ENCODE data around the gene MAP3K13. TPM values are rescaled to one million over a fixed set of nuclear protein-coding genes. Genes with fewer than 3 reads are reported as not detected.

Gene MAP3K13
- total RNA-seq, 8 experiments from 2014 or later = 8.5 to 41.1 (median 14.4) TPM

- in situ Hi-C loops (cut with MboI; ENCODE audit: low pct_unique_long_range_greater_than_20kb in 2 of 9, low sequenced_read_pairs in 9 of 9, unreplicated experiment in 9 of 9) = no loop called here
- WGBS, 10 experiments = 80 to 95% (median 84%) methylated on average over 1 to 3 of the region's 3 CpGs; no CpG with 5 or more reads in 2 of the 10 experiments
- Histone ChIP-seq H3K4me3 (no peak overlapping the region), H3K4me1 (replicated peaks in 1 of 2) (no peaks in the 10 kb centered on the region), H3K27ac (no peak overlapping the region)
- ATAC-seq (replicated peaks in 6 of 8) = no peak
These were observed 32.3 kb upstream of the MAP3K13 start for GRCh38 chr3:185330644-185331043.

DNA sequence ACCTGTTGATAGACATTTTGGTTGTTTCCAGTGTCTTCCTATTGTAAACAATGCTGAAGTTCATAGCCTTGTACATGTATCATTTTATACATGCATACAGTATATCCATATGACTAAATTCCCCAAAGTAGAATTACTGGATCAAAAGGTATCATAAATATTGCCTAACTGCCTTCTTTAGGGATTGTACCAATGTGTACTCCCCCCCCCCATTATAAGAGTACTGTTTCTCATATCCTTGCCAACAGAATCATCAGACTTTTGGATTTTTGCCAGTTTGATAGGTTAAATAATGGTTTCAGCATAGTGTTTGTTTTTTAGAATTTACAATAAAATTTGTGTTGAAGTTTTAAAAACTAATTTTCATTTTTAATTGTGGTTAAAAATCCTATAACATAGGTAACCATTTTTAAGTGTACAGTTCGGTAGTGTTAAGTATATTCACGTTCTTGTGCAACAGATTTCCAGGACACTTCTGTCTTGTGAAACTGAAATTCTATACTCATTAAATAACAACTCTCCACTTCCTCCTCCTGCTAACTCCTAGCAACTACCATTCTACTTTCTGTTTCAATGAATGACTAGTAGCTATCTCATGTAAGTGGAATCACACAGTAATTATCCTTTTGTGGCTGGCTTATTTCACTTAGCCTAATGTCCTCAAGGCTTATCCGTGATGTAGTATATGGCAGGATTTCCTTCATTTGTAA is 30.8 kb upstream of the MAP3K13 start:
- Histone ChIP-seq H3K4me3 (no peak overlapping the region), H3K27ac (no peak overlapping the region), H3K4me1 (replicated peaks in 1 of 2) (no peaks in the 10 kb centered on the region)
- ATAC-seq (replicated peaks in 6 of 8) = peak in 2 of 8 experiments; percentile 20 to 61
- in situ Hi-C loops (cut with MboI; ENCODE audit: low pct_unique_long_range_greater_than_20kb in 2 of 9, low sequenced_read_pairs in 9 of 9, unreplicated experiment in 9 of 9) = no loop called here
- 67 to 100% (median 92%) methylated on average over 1 to 3 of the region's 3 CpGs; no CpG with 5 or more reads in 1 of the 10 experiments for WGBS, 10 experiments

GRCh38 chr3:185335799-185336198 is 27.1 kb upstream of the MAP3K13 start:
- in situ Hi-C loops (cut with MboI; ENCODE audit: low pct_unique_long_range_greater_than_20kb in 2 of 9, low sequenced_read_pairs in 9 of 9, unreplicated experiment in 9 of 9) = no loop called here
- peak in 3 of 8 experiments; percentile 26 to 81 (median 81) for ATAC-seq (replicated peaks in 6 of 8)

GRCh38 chr3:185337231-185337816 is 25.6 kb upstream of the MAP3K13 start:
- WGBS, 10 experiments = 50 to 100% (median 86%) methylated on average over 1 to 5 of the region's 5 CpGs; no CpG with 5 or more reads in 1 of the 10 experiments
- no peak for ATAC-seq (replicated peaks in 6 of 8)
- Histone ChIP-seq H3K4me3 (no peak overlapping the region), H3K27ac (no peak overlapping the region), H3K4me1 (replicated peaks in 1 of 2) (no peaks in the 10 kb centered on the region)
- in situ Hi-C loops (cut with MboI; ENCODE audit: low pct_unique_long_range_greater_than_20kb in 2 of 9, low sequenced_read_pairs in 9 of 9, unreplicated experiment in 9 of 9) = no loop called here

More at GRCh38 chr3:185335799-185336198, 27.1 kb upstream of the MAP3K13 start:
- H3K4me1 ChIP-seq (replicated peaks in 1 of 2) = no peaks in the 10 kb centered on the region
- no peak overlapping the region for H3K27ac ChIP-seq
- no peak overlapping the region for H3K4me3 ChIP-seq

DNA sequence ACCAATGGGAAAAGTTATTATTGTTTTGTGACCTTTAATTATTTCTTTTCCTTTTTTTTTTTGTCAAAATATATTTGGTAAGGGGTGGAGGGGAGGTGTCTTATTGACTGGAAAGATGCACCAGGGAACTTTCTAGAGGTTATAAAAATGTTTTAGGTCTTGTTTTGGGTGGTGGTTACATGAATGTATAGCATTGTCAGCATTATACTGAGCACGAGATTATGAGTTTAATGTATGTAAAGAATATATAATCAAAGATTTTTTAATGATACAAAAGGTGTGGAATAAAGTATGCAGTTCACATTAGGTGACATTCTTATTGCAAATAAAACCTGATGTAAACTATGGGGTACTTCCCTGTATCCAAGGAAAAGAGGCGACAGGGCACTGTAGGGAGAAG is 23.0 kb upstream of the MAP3K13 start:
- no peak for ATAC-seq (replicated peaks in 6 of 8)
- Histone ChIP-seq H3K4me1 (replicated peaks in 1 of 2) (no peaks in the 10 kb centered on the region), H3K4me3 (no peak overlapping the region), H3K27ac (no peak overlapping the region)
- in situ Hi-C loops (cut with MboI; ENCODE audit: low pct_unique_long_range_greater_than_20kb in 2 of 9, low sequenced_read_pairs in 9 of 9, unreplicated experiment in 9 of 9) = no loop called here
- 50 to 100% (median 89%) methylated on average over 1 to 2 of the region's 2 CpGs for WGBS, 10 experiments

DNA sequence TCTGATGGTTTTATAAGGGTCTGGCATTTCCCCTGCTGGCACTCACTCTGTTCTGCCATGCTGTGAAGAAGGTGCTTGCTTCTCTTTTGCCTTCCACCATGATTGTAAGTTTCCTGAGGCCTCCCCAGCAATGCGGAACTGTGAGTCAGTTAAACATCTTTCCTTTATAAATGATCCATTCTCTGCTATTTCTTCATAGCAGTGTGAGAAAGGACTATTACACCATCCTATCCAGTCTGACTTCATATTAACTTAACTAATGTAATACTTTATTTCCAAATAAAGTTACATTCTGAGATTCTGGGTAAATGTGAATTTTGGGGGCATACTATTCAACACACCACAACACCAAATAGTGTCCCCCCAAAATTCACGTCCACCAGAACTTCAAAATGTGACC is 22.2 kb upstream of the MAP3K13 start:
- in situ Hi-C loops (cut with MboI; ENCODE audit: low pct_unique_long_range_greater_than_20kb in 2 of 9, low sequenced_read_pairs in 9 of 9, unreplicated experiment in 9 of 9) = no loop called here
- ATAC-seq (replicated peaks in 6 of 8) = no peak
- Histone ChIP-seq H3K4me1 (replicated peaks in 1 of 2) (no peaks in the 10 kb centered on the region), H3K4me3 (no peak overlapping the region), H3K27ac (no peak overlapping the region)
- WGBS, 10 experiments = 67 to 100% (median 85%) methylated on average over 1 to 2 of the region's 2 CpGs; no CpG with 5 or more reads in 4 of the 10 experiments

DNA sequence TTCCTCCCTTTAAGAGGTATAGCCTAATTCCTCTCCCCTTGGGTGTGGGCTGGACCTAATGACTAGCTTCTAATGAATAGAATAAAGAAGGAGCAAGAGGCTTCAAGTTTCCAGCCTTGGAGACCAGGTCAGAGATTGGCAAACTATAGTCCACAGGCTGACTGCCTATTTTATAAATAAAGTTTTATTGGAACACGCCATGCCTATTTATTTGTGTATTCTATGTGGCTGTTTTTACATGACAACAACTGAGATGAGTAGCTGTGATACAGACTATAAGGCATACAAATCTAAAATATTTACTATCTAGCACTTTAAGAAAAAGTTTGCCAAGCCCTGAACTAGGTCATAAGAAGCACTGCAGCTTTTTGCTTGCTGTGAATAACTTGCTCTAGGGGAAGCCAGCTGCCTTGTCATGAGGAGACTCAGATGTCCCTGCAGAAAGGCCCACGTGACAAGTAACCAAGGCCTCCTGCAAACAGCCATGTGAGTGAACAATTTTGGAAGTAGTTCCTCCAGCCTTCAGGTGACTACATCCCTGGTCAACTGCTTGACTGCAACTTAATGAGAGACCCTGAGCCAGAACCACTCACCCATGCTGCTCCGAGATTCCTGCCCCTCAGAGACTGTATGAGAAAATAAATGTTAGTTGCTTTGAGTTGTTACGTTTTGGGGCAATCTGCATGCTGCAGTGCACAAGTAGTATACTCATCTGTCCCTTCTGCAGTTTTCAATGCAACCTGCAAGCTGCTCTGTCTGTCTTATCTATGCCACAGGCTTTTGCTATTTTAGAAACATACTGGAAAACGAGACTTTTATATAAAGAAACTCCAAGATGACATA is 21.1 kb upstream of the MAP3K13 start:
- Histone ChIP-seq H3K27ac (no peak overlapping the region), H3K4me3 (no peak overlapping the region), H3K4me1 (replicated peaks in 1 of 2) (no peaks in the 10 kb centered on the region)
- ATAC-seq (replicated peaks in 6 of 8) = peak in 2 of 8 experiments; percentile 60 to 72
- WGBS, 10 experiments = 33 to 75% (median 63%) methylated on average over 1 to 5 of the region's 5 CpGs
- in situ Hi-C loops (cut with MboI; ENCODE audit: low pct_unique_long_range_greater_than_20kb in 2 of 9, low sequenced_read_pairs in 9 of 9, unreplicated experiment in 9 of 9) = no loop called here

GRCh38 chr3:185342459-185343174 is 20.3 kb upstream of the MAP3K13 start:
- ATAC-seq (replicated peaks in 6 of 8) = peak in 3 of 8 experiments; percentile 41 to 83 (median 62)
- no peak overlapping the region for H3K27ac ChIP-seq
- H3K4me1 ChIP-seq (replicated peaks in 1 of 2) = no peaks in the 10 kb centered on the region
- 87 to 100% (median 93%) methylated on average over 1 to 6 of the region's 7 CpGs; no CpG with 5 or more reads in 3 of the 10 experiments for WGBS, 10 experiments
- in situ Hi-C loops (cut with MboI; ENCODE audit: low pct_unique_long_range_greater_than_20kb in 2 of 9, low sequenced_read_pairs in 9 of 9, unreplicated experiment in 9 of 9) = no loop called here
- no peak overlapping the region for H3K4me3 ChIP-seq

- WGBS, 10 experiments = 78 to 100% (median 92%) methylated on average over 2 to 9 of the region's 9 CpGs
- Histone ChIP-seq H3K4me3 (no peak overlapping the region), H3K27ac (no peak overlapping the region), H3K4me1 (replicated peaks in 1 of 2) (peaks cover 0 to 3% of the 10 kb centered on the region in 2 donors)
- no peak for ATAC-seq (replicated peaks in 6 of 8)
- in situ Hi-C loops (cut with MboI; ENCODE audit: low pct_unique_long_range_greater_than_20kb in 2 of 9, low sequenced_read_pairs in 9 of 9, unreplicated experiment in 9 of 9) = no loop called here
These were observed 15.5 kb upstream of the MAP3K13 start for GRCh38 chr3:185347399-185347798.

DNA sequence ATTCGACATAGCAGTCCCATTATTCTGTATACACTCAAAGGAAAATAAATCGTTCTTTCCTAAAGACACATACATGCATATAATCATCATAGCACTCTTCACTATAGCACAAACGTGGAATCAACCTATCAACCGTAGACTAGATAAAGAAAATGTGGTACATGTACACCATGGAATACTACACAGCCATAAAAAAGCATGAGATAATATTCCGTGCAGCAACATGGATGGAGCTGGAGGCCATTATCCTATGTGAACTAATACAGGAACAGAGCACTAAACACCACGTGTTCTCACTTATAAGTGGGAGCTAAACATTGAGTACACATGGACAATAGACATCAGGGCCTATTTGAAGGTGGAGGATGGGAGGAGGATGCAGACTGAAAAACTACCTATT is 12.1 kb upstream of the MAP3K13 start:
- Histone ChIP-seq H3K27ac (no peak overlapping the region), H3K4me3 (no peak overlapping the region), H3K4me1 (replicated peaks in 1 of 2) (peaks cover 0 to 3% of the 10 kb centered on the region in 2 donors)
- in situ Hi-C loops (cut with MboI; ENCODE audit: low pct_unique_long_range_greater_than_20kb in 2 of 9, low sequenced_read_pairs in 9 of 9, unreplicated experiment in 9 of 9) = no loop called here
- WGBS, 10 experiments = 47 to 94% (median 72%) methylated on average over 3 to 6 of the region's 6 CpGs
- ATAC-seq (replicated peaks in 6 of 8) = no peak

- peak in 4 of 8 experiments; percentile 41 to 59 (median 54) for ATAC-seq (replicated peaks in 6 of 8)
- Histone ChIP-seq H3K4me3 (no peak overlapping the region), H3K4me1 (replicated peaks in 1 of 2) (peaks cover 0 to 3% of the 10 kb centered on the region in 2 donors), H3K27ac (no peak overlapping the region)
- WGBS, 10 experiments = 0 to 90% (median 56%) methylated on average over 1 to 2 of the region's 2 CpGs; no CpG with 5 or more reads in 1 of the 10 experiments
- in situ Hi-C loops (cut with MboI; ENCODE audit: low pct_unique_long_range_greater_than_20kb in 2 of 9, low sequenced_read_pairs in 9 of 9, unreplicated experiment in 9 of 9) = no loop called here
These were observed 11.5 kb upstream of the MAP3K13 start for GRCh38 chr3:185351396-185351795.

GRCh38 chr3:185353225-185353624 is 9.7 kb upstream of the MAP3K13 start:
- no peak overlapping the region for H3K27ac ChIP-seq

More at GRCh38 chr3:185353225-185353624, 9.7 kb upstream of the MAP3K13 start:
- WGBS, 10 experiments = 71 to 92% (median 80%) methylated on average over 2 to 5 of the region's 5 CpGs; no CpG with 5 or more reads in 3 of the 10 experiments
- Histone ChIP-seq H3K4me3 (no peak overlapping the region), H3K4me1 (replicated peaks in 1 of 2) (peaks cover 0 to 3% of the 10 kb centered on the region in 2 donors)
- in situ Hi-C loops (cut with MboI; ENCODE audit: low pct_unique_long_range_greater_than_20kb in 2 of 9, low sequenced_read_pairs in 9 of 9, unreplicated experiment in 9 of 9) = no loop called here
- ATAC-seq (replicated peaks in 6 of 8) = no peak
